HFF-Myc (cell line): ENCODE results near the gene PPWD1.
"Not testable (repeated sequence)": the region's sequence is repeated elsewhere in the genome, so short reads cannot be mapped to it uniquely, and the experiment has no call there.

Experiments used
- DNase-seq: peaks from one replicate; pipeline ENCODE4 v3.0.0-alpha.2; 2011; ENCODE audit warnings: low read depth; ENCODE audit errors: extremely low read depth
- H3K4me3 ChIP-seq: replicated peaks from 2 replicates; pipeline ENCODE4 v1.5.1; 2011; ENCODE audit warnings: low read depth, mild to moderate bottlenecking, control low read depth, low read length
- CTCF ChIP-seq: IDR thresholded peaks from 2 replicates; pipeline ENCODE4 v1.5.1; 2012; ENCODE audit warnings: mild to moderate bottlenecking, low read depth, low read length, control low read depth; ENCODE audit errors: missing control alignments

The PPWD1 gene

GRCh38 chr5:65566505-65566904 lies 3.4 kb downstream of the PPWD1 start:
- H3K4me3 ChIP-seq, result no peak overlapping the region
- no peak for DNase-seq
- no peak for TF ChIP-seq CTCF

GRCh38 chr5:65570598-65571226 lies 7.6 kb downstream of the PPWD1 start:
- no peak for TF ChIP-seq CTCF
- DNase-seq, result no peak
- H3K4me3 ChIP-seq, result no peak overlapping the region

GRCh38 chr5:65577141-65577540 lies 14.0 kb downstream of the PPWD1 start:
- DNase-seq, result no peak
- no peak for TF ChIP-seq CTCF
- H3K4me3 ChIP-seq, result no peak overlapping the region

GRCh38 chr5:65588694-65589093 lies 25.6 kb downstream of the PPWD1 start:
- no peak for DNase-seq
- TF ChIP-seq CTCF, result no peak
- no peak overlapping the region for H3K4me3 ChIP-seq

- H3K4me3 ChIP-seq, result not testable (repeated sequence)
These were observed 38.7 kb downstream of the PPWD1 start for GRCh38 chr5:65601761-65602160.

GRCh38 chr5:65611524-65611923 lies 48.4 kb downstream of the PPWD1 start:
- TF ChIP-seq CTCF, result no peak
- DNase-seq, result no peak
- H3K4me3 ChIP-seq, result no peak overlapping the region

More at GRCh38 chr5:65601761-65602160, 38.7 kb downstream of the PPWD1 start:
- DNase-seq, result not testable (repeated sequence)

- DNase-seq, result no peak
These were observed 49.3 kb downstream of the PPWD1 start for GRCh38 chr5:65612298-65612907.

More at GRCh38 chr5:65612298-65612907, 49.3 kb downstream of the PPWD1 start:
- TF ChIP-seq CTCF, result no peak
- no peak overlapping the region for H3K4me3 ChIP-seq
